ENCODE data around the gene PPM1M. TPM values are rescaled to one million over a fixed set of nuclear protein-coding genes. Genes with fewer than 3 reads are reported as not detected.
A peak's percentile ranks its signal among the peaks of the same experiment; 100 is the strongest.

PPM1M gene
- total and polyA plus RNA-seq, 2 experiments from 2014 or later: 2.2 to 4.0 TPM

- Histone ChIP-seq H3K4me1 (ENCODE audit: insufficient read depth) (peaks cover 25% of the 10 kb centered on the region), H3K4me3 (no peak overlapping the region), H3K9me2 (ENCODE audit: insufficient read depth) (no peaks in the 10 kb centered on the region), H3K36me3 (ENCODE audit: insufficient read depth) (peaks cover 3% of the 10 kb centered on the region; the same call in 1 of the 2 replicates), H3K79me2 (replicated peaks; ENCODE audit: insufficient read depth) (peaks cover 22% of the 10 kb centered on the region), H3K4me2 (no peak overlapping the region), H2AFZ (no peak overlapping the region), H3F3A (replicated peaks; ENCODE audit: low read depth) (peaks cover 8% of the 10 kb centered on the region; the same call in 1 of the 2 replicates), H4K20me1 (replicated peaks; ENCODE audit: insufficient read depth) (0 out of 2 replicates have a peak, but pooled peaks cover 5% of the 10 kb centered on the region), H3K27ac (ENCODE audit: low read depth) (no peak overlapping the region), H3K27me3 (ENCODE audit: insufficient read depth) (no peaks in the 10 kb centered on the region)
- Mint-ChIP-seq H3K4me1 (peaks cover 39% of the 10 kb centered on the region), H3K27me3 (ENCODE audit: insufficient read depth, low read depth, poor library complexity) (peaks cover 14% of the 10 kb centered on the region), H3K36me3 (ENCODE audit: low read depth) (peaks cover 18% of the 10 kb centered on the region), H3K27ac (peak overlapping the region; percentile 65), H3K9me3 (no peaks in the 10 kb centered on the region), H3K4me3 (no peak overlapping the region)
- ATAC-seq (no peak), DNase-seq (ENCODE audit: low spot score) (no peak)
- TF ChIP-seq, protein P1, sequence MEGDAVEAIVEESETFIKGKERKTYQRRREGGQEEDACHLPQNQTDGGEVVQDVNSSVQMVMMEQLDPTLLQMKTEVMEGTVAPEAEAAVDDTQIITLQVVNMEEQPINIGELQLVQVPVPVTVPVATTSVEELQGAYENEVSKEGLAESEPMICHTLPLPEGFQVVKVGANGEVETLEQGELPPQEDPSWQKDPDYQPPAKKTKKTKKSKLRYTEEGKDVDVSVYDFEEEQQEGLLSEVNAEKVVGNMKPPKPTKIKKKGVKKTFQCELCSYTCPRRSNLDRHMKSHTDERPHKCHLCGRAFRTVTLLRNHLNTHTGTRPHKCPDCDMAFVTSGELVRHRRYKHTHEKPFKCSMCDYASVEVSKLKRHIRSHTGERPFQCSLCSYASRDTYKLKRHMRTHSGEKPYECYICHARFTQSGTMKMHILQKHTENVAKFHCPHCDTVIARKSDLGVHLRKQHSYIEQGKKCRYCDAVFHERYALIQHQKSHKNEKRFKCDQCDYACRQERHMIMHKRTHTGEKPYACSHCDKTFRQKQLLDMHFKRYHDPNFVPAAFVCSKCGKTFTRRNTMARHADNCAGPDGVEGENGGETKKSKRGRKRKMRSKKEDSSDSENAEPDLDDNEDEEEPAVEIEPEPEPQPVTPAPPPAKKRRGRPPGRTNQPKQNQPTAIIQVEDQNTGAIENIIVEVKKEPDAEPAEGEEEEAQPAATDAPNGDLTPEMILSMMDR (conservative IDR thresholded peaks at IDR 0.05; ENCODE audit: low read depth in 2 of 2): peak; percentile 12 to 18; a peak in 1 of 4 replicates
- TF ChIP-seq POLR2AphosphoS5 (IDR thresholded peaks at IDR 0.05; ENCODE audit: low read depth): no peak
Observed at GRCh38 chr3:52234516-52235447, 10.8 kb upstream of the PPM1M start.

GRCh38 chr3:52236424-52236886 is 9.1 kb upstream of the PPM1M start:
- Histone ChIP-seq H2AFZ (no peak overlapping the region), H3K27ac (ENCODE audit: low read depth) (no peak overlapping the region), H3K4me3 (peak overlapping the region; percentile 93; the same call in 1 of the 2 replicates), H3F3A (replicated peaks; ENCODE audit: low read depth) (peaks cover 13% of the 10 kb centered on the region; the same call in 1 of the 2 replicates), H3K9me2 (ENCODE audit: insufficient read depth) (no peaks in the 10 kb centered on the region), H3K79me2 (replicated peaks; ENCODE audit: insufficient read depth) (peaks cover 25% of the 10 kb centered on the region), H3K27me3 (ENCODE audit: insufficient read depth) (no peaks in the 10 kb centered on the region), H3K4me1 (ENCODE audit: insufficient read depth) (peaks cover 33% of the 10 kb centered on the region), H3K36me3 (ENCODE audit: insufficient read depth) (no peaks in the 10 kb centered on the region), H3K4me2 (peak overlapping the region; percentile 99; the same call in 1 of the 2 replicates), H4K20me1 (replicated peaks; ENCODE audit: insufficient read depth) (0 out of 2 replicates have a peak, but pooled peaks cover 5% of the 10 kb centered on the region)
- ATAC-seq: no peak
- H3K9me3 Mint-ChIP-seq: no peaks in the 10 kb centered on the region
- H3K4me1 Mint-ChIP-seq: peaks cover 53% of the 10 kb centered on the region
- H3K27ac Mint-ChIP-seq: peak overlapping the region; percentile 66; the same call in 1 of the 2 replicates
- 0 out of 3 replicates have a peak overlapping the region, but pooled peaks have one; percentile 29 for H3K4me3 Mint-ChIP-seq
- H3K27me3 Mint-ChIP-seq (ENCODE audit: insufficient read depth, low read depth, poor library complexity): peaks cover 15% of the 10 kb centered on the region
- peaks cover 15% of the 10 kb centered on the region for H3K36me3 Mint-ChIP-seq (ENCODE audit: low read depth)
- no peak for DNase-seq (ENCODE audit: low spot score)
- TF ChIP-seq ZNF331 (CRISPR knock-in tag; IDR thresholded peaks at IDR 0.05; ENCODE audit: low read depth): no peak
- no peak for TF ChIP-seq EZH2phosphoT487 (IDR thresholded peaks at IDR 0.05; ENCODE audit: unreplicated experiment)
- TF ChIP-seq, protein P1 (conservative IDR thresholded peaks at IDR 0.05; ENCODE audit: low read depth in 2 of 2): no peak
- TF ChIP-seq, protein P2, sequence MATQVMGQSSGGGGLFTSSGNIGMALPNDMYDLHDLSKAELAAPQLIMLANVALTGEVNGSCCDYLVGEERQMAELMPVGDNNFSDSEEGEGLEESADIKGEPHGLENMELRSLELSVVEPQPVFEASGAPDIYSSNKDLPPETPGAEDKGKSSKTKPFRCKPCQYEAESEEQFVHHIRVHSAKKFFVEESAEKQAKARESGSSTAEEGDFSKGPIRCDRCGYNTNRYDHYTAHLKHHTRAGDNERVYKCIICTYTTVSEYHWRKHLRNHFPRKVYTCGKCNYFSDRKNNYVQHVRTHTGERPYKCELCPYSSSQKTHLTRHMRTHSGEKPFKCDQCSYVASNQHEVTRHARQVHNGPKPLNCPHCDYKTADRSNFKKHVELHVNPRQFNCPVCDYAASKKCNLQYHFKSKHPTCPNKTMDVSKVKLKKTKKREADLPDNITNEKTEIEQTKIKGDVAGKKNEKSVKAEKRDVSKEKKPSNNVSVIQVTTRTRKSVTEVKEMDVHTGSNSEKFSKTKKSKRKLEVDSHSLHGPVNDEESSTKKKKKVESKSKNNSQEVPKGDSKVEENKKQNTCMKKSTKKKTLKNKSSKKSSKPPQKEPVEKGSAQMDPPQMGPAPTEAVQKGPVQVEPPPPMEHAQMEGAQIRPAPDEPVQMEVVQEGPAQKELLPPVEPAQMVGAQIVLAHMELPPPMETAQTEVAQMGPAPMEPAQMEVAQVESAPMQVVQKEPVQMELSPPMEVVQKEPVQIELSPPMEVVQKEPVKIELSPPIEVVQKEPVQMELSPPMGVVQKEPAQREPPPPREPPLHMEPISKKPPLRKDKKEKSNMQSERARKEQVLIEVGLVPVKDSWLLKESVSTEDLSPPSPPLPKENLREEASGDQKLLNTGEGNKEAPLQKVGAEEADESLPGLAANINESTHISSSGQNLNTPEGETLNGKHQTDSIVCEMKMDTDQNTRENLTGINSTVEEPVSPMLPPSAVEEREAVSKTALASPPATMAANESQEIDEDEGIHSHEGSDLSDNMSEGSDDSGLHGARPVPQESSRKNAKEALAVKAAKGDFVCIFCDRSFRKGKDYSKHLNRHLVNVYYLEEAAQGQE (IDR thresholded peaks at IDR 0.05; ENCODE audit: unreplicated experiment): no peak
- no peak for TF ChIP-seq STAT1 (IDR thresholded peaks at IDR 0.05; ENCODE audit: unreplicated experiment)

Measured in GM23338 (cell line).